ENCODE results near the gene ATP2C2.

DNA sequence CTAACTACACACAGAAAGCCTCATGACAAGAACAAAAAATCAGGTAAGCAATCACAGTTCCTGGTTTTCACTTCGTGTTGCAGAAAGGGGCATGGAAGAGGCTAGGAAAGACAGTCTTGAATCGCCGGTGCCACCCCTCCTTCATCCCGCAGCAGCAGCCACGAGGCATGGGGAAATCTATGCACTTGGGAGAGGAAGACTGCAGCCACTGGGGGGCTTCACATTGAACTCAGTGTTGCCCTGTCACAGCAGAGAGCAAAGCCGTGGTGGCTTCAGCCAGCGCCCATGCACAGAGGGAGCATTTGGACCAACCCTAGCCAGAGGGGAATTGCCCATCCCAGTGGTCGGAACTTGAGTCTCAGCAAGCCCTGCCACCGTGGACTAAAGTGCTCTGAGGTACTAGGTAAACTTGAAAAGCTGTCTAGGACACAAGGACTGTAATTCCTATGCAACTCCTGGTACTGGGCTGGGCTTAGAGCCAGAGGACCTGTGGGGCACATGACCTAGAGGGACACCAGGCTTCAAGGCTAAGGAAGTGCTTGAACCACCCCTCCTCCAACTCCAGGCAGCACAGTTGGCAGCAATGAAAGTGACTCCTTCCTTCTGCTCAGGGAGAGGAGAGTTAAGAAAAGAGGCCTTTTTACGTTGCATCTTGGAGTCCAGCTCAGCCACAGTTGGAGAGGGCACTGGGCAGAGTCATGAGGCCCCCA lies 35.2 kb upstream of the ATP2C2 start:
- TF ChIP-seq POLR2AphosphoS5 (IDR thresholded peaks at IDR 0.05; ENCODE audit: borderline replicate concordance, low read depth, low read length) (no peak), EZH2 (IDR thresholded peaks at IDR 0.05) (no peak)
